ENCODE data around the gene OR13C4. TPM values are rescaled to one million over a fixed set of nuclear protein-coding genes. Genes with fewer than 3 reads are reported as not detected.

Gene OR13C4
- polyA plus RNA-seq, 1 donor from 2014 or later: not detected

DNA sequence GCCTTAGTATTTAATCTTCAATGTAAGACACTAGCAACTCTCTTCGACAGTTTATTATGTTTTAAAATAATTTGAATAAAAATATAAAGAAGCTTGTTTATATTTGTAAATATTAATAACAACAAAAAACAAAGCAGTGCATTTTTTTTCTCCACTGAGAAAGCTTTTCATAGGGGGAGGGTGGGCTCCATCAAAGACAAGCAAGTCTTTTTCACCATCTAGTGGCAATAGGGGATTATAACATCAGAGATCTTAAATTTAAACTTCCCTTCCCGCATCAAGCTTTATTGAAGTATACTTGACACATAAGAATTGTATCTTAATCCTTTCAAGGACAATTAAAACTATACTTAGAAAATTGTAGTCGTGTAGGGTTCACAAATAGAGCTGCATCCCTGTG lies 32.2 kb downstream of the OR13C4 start:
- H2AFZ ChIP-seq (ENCODE audit: low read depth, low read length): no peak overlapping the region
- no peaks in the 10 kb centered on the region for H4K20me1 ChIP-seq (ENCODE audit: insufficient read depth)
- H3K9me3 ChIP-seq (ENCODE audit: low read length): no peaks in the 10 kb centered on the region
- no peak overlapping the region for H3K9ac ChIP-seq (ENCODE audit: low read length)
- no peaks in the 10 kb centered on the region for H3K36me3 ChIP-seq (ENCODE audit: insufficient read depth, low read length)
- H3K4me2 ChIP-seq (ENCODE audit: low read length): no peak overlapping the region
- no peaks in the 10 kb centered on the region for H3K27me3 ChIP-seq (ENCODE audit: insufficient read depth, low read depth, low read length)
- no peaks in the 10 kb centered on the region for H3F3A ChIP-seq (ENCODE audit: insufficient read depth, low read length, poor library complexity, severe bottlenecking)
- H3K79me2 ChIP-seq (replicated peaks; ENCODE audit: insufficient read depth, low read length): no peaks in the 10 kb centered on the region
- H3K27ac ChIP-seq (ENCODE audit: low read length): no peak overlapping the region
- no peaks in the 10 kb centered on the region for H3K9me2 ChIP-seq (ENCODE audit: insufficient read depth, low read length)
- TF ChIP-seq SMC3 (conservative IDR thresholded peaks at IDR 0.05; ENCODE audit: poor library complexity) (peak; percentile 74), EZH2 (IDR thresholded peaks at IDR 0.05; ENCODE audit: borderline replicate concordance, insufficient read depth, low read length, poor library complexity, severe bottlenecking) (no peak), EP300 (conservative IDR thresholded peaks at IDR 0.05; ENCODE audit: poor library complexity, severe bottlenecking) (no peak), RAD21 (conservative IDR thresholded peaks at IDR 0.05) (peak; percentile 78)
- TF ChIP-seq, protein P1, sequence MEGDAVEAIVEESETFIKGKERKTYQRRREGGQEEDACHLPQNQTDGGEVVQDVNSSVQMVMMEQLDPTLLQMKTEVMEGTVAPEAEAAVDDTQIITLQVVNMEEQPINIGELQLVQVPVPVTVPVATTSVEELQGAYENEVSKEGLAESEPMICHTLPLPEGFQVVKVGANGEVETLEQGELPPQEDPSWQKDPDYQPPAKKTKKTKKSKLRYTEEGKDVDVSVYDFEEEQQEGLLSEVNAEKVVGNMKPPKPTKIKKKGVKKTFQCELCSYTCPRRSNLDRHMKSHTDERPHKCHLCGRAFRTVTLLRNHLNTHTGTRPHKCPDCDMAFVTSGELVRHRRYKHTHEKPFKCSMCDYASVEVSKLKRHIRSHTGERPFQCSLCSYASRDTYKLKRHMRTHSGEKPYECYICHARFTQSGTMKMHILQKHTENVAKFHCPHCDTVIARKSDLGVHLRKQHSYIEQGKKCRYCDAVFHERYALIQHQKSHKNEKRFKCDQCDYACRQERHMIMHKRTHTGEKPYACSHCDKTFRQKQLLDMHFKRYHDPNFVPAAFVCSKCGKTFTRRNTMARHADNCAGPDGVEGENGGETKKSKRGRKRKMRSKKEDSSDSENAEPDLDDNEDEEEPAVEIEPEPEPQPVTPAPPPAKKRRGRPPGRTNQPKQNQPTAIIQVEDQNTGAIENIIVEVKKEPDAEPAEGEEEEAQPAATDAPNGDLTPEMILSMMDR (IDR thresholded peaks at IDR 0.05; ENCODE audit: poor library complexity, severe bottlenecking): peak; percentile 66
- H3K4me3 ChIP-seq (ENCODE audit: low read length): no peak overlapping the region

GRCh38 chr9:104485014-104485413 lies 42.0 kb downstream of the OR13C4 start:
- Histone ChIP-seq H3K4me2 (ENCODE audit: low read length) (no peak overlapping the region), H3K4me3 (ENCODE audit: low read length) (no peak overlapping the region), H3K9ac (ENCODE audit: low read length) (no peak overlapping the region), H3K27ac (ENCODE audit: low read length) (no peak overlapping the region), H3K27me3 (ENCODE audit: insufficient read depth, low read depth, low read length) (no peaks in the 10 kb centered on the region), H3K79me2 (replicated peaks; ENCODE audit: insufficient read depth, low read length) (no peaks in the 10 kb centered on the region), H2AFZ (ENCODE audit: low read depth, low read length) (no peak overlapping the region), H3K9me2 (ENCODE audit: insufficient read depth, low read length) (no peaks in the 10 kb centered on the region), H3K9me3 (ENCODE audit: low read length) (no peaks in the 10 kb centered on the region), H4K20me1 (ENCODE audit: insufficient read depth) (no peaks in the 10 kb centered on the region), H3K36me3 (ENCODE audit: insufficient read depth, low read length) (no peaks in the 10 kb centered on the region), H3F3A (ENCODE audit: insufficient read depth, low read length, poor library complexity, severe bottlenecking) (no peaks in the 10 kb centered on the region)
- peak; percentile 61 for TF ChIP-seq POLR2AphosphoS5 (IDR thresholded peaks at IDR 0.05)
- TF ChIP-seq REST (IDR thresholded peaks at IDR 0.05; ENCODE audit: borderline replicate concordance): no peak
- TF ChIP-seq EP300 (conservative IDR thresholded peaks at IDR 0.05; ENCODE audit: poor library complexity, severe bottlenecking): peak; percentile 73

GRCh38 chr9:104482921-104483570 lies 44.0 kb downstream of the OR13C4 start:
- Histone ChIP-seq H3K27ac (ENCODE audit: low read length) (no peak overlapping the region), H3K9me2 (ENCODE audit: insufficient read depth, low read length) (no peaks in the 10 kb centered on the region), H4K20me1 (ENCODE audit: insufficient read depth) (no peaks in the 10 kb centered on the region), H3K79me2 (replicated peaks; ENCODE audit: insufficient read depth, low read length) (no peaks in the 10 kb centered on the region), H2AFZ (ENCODE audit: low read depth, low read length) (no peak overlapping the region), H3K9ac (ENCODE audit: low read length) (no peak overlapping the region), H3K4me2 (ENCODE audit: low read length) (no peak overlapping the region), H3K9me3 (ENCODE audit: low read length) (no peaks in the 10 kb centered on the region), H3K36me3 (ENCODE audit: insufficient read depth, low read length) (no peaks in the 10 kb centered on the region), H3K4me3 (ENCODE audit: low read length) (no peak overlapping the region), H3F3A (ENCODE audit: insufficient read depth, low read length, poor library complexity, severe bottlenecking) (no peaks in the 10 kb centered on the region), H3K27me3 (ENCODE audit: insufficient read depth, low read depth, low read length) (no peaks in the 10 kb centered on the region)
- TF ChIP-seq SMC3 (conservative IDR thresholded peaks at IDR 0.05; ENCODE audit: poor library complexity) (no peak), TAF1 (IDR thresholded peaks at IDR 0.05; ENCODE audit: low read depth) (no peak), EP300 (conservative IDR thresholded peaks at IDR 0.05; ENCODE audit: poor library complexity, severe bottlenecking) (no peak), POLR2AphosphoS5 (IDR thresholded peaks at IDR 0.05) (no peak), MXI1 (conservative IDR thresholded peaks at IDR 0.05; ENCODE audit: poor library complexity, severe bottlenecking) (no peak)
